SK-N-SH treated with all-trans-retinoic acid at 6 μM for 48 hours (cell line): ENCODE results near the gene HDGFL3.
"Not testable (repeated sequence)": the region's sequence is repeated elsewhere in the genome, so short reads cannot be mapped to it uniquely, and the experiment has no call there.

ENCODE experiments used
- CSDC2 ChIP-seq: fragments of 250-450 bp; sonication (Bioruptor Pico); IDR thresholded peaks from 2 replicates; pipeline ENCODE4 v1.5.0; 2020; ENCODE audit warnings: mild to moderate bottlenecking, moderate library complexity
- RARB ChIP-seq: fragments of 250-450 bp; sonication (Bioruptor Pico); IDR thresholded peaks from 2 replicates; pipeline ENCODE4 v1.8.0; 2021; ENCODE audit warnings: mild to moderate bottlenecking, moderate library complexity
- TCF4 ChIP-seq: fragments of 250-450 bp; sonication (Bioruptor Pico); IDR thresholded peaks from 2 replicates; pipeline ENCODE4 v1.8.0; 2021; ENCODE audit warnings: mild to moderate bottlenecking, moderate library complexity, borderline replicate concordance

DNA sequence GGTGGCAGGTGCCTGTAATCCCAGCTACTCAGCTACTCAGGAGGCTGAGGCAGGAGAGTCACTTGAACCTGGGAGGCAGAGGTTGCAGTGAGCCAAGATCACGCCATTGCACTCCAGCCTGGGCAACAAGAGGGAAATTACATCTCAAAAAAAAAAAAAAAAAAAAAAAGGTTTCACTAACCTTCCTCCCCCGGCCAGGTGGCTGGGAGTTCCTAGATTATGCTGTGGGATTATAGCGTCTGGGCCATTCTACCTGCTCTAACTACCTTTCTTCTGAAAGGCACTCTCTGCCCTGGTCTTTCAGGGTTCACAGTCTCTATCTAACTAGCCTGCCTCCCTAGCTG, 115.7 kb downstream of the HDGFL3 start:
- not testable (repeated sequence) for TF ChIP-seq RARB; TCF4 (CRISPR knock-in tag); CSDC2 (CRISPR knock-in tag)
